ENCODE data around the gene ZNRD2.
A peak's percentile ranks its signal among the peaks of the same experiment; 100 is the strongest.

Gene ZNRD2

DNA sequence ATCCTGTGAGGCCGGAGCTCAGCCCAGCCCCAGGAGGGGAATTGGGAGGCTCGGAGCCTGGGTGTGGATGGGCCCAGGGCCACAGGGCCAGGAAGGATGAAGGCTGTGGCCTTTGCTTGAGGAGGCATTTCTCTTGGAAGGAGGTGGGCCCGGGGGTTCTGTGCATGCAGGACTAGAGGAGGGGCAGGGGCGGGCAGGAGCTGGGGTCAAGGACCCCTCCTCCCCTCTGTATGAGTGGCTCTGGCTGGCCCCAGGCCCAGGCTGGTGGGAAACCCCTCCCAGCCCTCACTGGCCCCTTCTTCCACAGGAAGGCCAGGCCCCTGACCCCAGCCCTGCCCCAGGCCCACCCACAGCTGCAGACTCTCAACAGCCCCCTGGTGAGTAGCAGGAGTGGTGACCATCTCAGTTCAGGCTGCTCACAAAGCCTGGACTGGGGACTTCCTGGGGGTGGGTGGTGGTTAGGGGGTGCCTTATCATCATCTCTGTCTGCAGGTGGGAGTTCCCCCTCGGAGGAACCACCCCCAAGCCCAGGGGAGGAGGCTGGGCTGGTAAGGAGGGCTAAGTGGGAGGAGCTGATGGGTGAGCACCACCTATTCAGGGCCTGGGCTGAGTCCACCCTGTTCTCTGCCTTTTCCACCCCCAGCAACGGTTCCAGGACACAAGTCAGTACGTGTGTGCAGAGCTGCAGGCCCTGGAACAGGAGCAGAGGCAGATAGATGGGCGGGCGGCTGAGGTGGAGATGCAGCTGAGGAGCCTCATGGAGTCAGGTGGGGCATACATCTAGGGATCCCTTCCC lies 19.4 kb downstream of the ZNRD2 start:
- peak; percentile 51 for DNase-seq

DNA sequence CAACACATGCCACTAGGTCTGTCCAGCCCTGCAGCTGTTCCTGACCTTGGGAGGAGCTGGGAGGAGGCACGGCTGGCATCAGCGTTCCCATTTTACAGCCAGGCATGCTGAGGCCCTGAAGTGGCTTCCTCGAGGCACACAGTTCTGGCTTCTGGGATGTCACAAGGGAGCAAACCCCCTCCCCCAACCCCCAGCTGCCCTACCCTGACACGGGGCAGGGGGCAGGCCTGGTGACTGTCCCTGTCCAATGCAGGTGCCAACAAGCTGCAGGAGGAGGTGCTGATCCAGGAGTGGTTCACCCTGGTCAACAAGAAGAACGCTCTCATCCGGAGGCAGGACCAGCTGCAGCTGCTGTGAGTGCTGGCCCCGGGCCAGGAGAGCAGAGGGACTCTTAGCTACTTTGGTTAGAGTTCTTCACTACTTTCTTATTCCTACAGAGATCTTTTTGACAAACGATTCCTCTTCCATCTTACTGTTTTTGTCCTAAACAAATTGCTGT lies 20.0 kb downstream of the ZNRD2 start:
- DNase-seq: no peak

DNA sequence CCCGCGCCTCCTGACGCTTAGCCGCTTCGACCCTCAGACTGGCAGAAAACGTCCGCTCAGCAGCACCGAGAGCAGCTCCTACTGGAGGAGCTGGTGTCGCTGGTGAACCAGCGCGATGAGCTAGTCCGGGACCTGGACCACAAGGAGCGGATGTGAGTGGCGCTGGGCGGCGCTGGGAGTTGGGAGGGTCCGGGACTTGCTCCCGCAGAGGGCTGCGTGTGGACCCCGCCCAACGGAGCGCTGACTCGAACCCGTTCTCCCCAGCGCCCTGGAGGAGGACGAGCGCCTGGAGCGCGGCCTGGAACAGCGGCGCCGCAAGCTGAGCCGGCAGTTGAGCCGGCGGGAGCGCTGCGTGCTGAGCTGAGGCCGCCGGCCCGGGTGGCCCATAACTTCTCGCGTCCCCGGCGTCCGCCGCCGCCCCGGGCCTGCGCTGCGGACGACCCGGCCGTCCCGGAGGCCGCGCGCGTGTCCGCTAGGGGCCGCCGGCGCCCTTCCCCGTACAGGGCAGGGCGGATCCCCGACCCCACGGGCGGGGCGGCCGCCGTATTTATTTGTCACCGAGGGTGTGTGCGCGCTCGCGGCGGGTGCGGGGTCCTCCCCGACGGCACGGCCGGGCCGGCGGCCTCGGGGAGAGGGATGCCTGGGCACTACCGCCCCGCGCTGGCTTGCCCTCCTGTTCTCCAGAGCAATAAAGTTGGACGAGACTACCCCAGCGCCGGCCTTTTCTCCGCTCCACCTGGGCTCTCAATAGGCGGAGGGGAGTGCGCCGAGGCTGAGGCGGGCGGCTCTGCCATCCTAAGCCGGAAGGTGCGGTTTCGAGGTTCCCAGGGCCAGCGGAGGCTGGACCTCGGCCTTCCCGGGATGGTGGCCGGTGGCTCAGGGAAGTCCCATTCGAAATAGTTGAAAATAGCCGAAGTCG lies 21.9 kb downstream of the ZNRD2 start:
- DNase-seq: no peak

DNA sequence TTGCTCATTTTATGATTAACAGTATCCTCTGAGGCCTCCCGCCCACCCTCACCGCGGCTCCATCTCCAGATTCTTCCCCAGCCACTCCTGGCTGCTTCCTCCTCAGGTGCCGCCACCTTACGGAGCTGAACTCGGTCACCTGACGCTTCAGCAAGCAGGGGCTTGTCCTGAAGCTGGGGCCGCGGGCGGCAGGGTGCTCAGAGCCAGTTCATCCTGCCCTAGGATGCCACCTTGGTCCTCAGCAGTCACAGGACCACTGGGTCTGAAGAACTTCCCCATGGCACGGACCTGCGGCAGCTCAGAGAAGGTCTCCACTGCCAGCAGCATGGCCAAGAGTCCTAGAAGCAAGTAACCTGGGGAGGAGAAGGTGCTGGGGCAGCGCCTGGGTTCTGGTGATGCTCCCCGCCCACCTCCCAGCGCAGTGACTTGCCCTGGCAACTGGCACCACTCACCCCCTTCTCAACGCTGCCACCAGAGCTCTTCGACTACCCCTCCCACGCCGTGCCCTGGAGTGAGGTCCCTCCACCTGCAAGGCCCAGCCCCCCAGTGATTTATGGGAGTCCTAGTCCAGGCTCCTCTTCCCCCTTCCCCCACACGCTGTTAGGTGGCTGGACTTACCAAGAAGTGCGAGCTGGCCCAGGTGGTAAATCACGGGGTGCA lies 22.7 kb downstream of the ZNRD2 start:
- DNase-seq: no peak

DNA sequence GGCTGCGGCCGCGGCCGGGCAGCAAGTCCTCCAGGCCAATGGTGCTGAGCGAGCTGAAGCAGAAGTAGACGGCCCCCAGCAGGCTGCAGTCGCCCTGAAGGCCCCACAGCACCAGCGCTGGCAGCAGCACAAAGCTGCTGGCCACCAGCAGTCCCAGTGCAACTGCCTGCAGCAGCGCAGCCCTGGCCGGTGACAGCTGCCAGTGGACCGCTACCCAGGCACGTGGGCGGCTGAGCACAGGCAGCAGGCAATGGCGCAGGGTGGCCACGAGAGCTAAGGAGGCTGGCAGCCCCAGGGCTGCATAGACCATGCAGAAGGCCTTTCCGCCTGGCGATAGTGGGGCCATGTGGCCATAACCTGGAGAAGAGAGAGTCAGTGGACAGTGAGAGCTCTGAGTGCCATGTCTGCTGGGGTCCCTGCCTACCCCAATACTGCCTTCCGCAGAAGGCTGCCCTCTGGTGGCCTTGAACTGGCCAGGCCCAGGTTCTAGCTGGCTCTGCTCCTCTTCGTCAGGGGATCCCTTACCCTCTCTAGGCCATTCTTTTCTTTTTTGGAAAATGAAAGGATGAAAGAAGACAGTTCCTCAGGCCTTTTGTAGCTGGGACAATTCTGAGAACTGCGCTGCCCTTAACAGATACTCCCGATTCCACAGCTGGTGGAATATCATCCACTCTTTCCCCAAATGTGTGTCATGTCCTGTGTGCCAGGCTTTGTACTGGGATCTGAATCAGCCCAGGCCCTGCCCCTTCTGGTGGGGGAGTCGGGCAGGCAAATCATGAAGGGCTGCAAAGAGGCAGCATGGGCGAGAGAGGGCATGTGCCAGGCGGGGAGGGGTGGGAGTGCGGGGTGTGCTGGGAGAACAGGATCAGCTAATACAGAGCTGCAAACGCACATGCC lies 23.5 kb downstream of the ZNRD2 start:
- peak; percentile 57 for DNase-seq

DNA sequence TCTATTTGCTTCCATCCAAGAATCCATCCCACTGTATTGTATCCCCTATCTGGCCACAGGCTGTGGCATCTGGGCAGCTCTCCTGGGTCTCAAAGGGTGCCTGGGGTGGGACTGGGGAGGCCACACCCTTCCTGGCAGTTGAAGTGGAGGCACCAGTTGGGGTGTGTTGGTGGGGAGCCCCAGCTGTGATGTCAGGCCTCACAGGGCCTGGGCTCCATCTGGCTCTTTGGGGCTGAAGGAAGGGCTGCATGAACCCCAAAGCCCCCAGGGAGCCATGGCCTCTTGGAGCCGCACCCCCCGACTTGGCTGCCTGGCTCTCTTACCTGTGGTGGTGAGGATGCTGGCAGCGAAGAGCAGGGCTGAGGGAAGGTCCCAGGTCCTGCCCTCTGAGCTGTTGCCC lies 24.9 kb downstream of the ZNRD2 start:
- DNase-seq: no peak

DNA sequence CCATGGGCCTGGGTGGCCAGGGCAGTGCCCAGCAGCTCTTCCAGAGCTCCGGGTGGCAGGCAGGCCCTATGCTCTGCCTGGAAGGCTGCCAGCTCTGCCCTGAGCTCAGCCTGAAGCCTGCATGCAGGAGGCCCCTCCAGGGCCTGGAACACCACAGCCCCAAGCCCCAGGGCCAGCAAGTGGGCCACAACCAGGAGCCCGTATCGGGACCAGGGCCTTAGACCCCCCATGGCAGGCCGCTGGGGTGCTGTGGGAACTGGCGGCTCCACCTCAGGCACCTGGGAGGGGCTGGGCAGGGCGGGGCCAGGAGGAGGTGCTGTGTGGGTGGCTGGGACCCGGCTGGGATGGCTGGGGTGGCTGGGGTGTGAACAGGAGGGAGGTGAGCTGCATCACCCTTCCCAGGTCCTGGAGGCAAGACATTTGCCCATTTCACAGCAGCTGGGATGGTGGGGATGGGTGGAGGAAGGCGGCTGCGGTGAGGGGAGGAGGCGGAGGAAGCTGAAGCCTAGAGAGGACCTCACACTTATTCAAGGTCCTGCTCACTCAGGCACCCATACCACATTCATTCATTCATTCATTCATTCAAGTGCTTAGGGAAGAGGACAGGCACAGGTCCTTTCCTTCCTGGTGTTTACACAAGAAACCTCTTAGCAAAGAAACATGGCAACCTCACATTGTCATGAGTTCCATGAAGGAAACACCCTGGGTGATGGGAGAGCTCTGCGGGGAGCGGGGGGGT lies 25.4 kb downstream of the ZNRD2 start, which contains the start of gene KCNK7:
Gene KCNK7 (minus strand): TSS at position 258 of the 739 bp plus-strand sequence. CDS start 28 bp downstream, at position 230.
- DNase-seq: no peak

DNA sequence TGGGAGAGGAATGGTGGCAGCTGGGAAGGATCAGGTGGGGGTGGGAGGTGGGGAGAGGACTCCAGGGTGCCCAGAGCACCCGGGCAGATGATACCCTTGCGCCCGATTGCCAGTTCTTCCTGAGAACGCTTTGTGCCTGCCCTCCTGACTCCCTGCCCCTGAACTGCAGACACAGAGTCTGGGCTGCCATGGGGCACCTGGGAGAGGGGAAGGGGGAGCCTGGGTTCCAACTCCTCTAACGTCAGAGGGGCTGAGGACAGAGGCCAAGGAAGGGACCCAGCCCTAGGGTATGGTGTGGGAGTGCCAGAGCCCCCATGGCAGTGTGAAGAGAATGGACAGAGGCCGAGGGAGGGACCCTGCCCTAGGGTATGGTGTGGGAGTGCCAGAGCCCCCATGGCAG lies 26.2 kb downstream of the ZNRD2 start:
- DNase-seq: no peak

DNA sequence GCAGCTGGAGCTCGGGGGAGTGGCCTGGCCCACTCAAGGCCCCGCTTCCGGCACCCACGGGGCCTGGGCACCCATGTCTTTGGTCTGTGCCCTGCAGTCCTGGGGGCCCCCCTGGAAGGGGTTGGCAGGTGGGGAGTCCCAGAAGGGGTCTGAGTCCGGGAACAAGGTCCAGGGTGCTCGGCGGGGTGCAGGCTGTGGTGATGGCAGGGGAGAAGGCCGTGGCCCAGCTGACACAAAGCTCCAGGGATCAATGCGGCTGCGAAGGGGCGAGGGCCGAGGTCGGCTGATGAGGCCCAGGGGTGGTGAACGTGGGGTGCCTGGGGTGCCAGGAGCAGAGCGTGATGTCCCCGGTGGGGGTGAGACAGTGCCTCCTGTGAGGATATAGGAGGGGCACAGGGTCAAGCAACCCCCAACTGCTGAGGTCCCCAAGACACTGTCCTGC lies 28.0 kb downstream of the ZNRD2 start:
- DNase-seq: no peak

DNA sequence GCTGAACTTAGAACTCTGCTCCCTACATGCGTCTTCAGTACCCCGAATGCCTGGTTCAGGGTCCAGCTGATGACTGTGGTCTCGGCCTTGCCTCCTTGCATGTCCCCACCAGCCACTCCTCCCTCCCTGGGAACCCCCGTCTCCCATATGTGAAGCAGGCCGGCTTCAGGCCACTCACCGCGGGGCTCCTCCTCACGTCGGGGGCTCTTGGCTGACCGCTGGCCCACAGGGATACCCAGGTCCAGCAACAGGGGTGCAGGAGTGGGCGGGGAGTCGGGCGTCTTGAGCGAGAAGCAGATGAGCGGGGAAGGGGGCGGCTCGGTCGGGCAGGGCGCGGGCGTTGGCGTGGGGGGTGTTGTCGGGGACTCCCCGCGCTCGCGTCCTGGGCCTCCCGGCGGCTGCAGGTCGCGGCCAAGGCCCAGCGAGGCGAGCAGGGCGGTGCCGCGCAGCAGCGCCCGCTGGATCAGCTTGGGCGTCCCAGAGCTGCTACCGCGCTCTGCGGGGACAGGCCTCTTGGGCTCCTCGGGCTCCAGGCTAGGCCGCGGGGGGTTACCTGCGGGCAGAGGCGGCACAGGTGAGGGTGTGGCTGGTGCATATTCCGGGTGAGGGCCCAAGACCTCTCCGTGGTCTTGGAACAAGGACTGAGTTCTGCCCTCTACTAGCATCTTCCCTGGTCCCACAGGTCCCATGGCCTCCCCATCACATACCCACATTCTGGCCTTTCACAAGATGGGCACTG lies 29.1 kb downstream of the ZNRD2 start:
- DNase-seq: no peak

DNA sequence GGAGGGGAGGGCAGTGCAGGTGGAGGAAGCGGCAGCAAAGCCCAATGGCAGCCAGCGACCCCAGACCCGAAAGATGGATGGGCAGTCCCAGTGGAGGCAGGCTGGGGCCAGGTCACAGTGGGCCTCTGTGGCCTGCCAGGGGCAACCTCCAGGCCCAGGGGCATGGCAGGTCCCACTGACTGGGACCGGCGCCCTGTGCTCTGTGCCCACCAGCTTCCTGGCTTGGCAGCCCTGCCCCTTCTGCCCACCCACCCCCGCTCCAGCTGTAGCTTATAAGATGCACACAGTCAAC lies 29.6 kb downstream of the ZNRD2 start:
- no peak for DNase-seq

DNA sequence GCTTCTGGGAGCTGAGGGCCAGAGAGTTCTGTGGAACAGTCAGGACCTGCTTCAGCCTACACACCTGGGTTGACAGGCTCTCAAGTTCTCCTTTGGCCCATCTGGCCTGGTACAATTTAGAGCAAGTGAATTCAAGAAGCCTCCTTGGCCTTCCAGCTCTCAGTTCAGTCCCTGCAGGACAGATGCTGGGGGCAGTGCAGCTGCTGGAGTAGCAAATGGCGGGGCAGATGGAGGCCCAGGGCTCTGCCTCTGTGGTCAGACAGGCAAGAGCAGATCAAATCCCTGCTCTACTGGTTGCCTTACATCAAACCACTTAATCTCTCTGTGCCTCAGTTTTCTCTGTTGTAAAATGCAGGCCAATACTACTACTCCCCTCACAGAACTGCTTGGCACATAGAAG lies 34.0 kb downstream of the ZNRD2 start:
- DNase-seq: no peak

DNA sequence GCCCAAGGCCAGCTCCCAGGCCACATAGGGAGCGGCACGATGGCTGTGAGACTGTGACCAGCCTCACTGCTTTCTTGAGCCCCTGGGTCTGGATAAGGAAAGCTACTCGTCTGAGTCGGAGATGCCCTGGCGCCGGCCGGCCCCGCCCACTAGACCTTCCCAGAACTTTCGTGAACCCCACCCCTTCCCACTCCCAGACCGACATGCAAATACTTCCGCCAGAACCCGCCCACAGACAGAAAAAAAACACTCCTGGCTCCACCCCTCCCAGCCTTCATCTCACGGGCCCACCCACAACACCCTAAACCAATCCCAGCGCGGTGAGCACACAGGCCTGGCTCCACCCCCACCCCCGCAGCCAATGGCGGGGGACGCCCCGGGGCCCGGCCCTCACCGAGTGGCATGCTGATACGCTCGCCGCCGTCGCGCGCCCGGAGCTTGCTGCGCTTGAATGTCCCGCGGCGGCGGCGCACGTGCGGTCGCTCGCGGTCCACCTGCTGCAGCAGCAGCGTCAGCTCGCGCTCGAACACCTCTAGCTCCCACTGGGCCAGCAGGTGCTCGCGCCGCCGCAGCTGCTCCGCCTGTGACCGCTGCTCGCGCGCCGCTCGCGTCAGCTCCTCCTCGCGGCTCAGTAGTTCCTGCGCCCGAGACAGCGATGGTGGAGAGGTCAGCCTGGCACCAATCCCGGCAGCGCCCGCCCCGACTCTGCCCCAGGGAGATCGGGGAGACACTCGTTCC lies 36.8 kb downstream of the ZNRD2 start:
- peak; percentile 22 for DNase-seq

DNA sequence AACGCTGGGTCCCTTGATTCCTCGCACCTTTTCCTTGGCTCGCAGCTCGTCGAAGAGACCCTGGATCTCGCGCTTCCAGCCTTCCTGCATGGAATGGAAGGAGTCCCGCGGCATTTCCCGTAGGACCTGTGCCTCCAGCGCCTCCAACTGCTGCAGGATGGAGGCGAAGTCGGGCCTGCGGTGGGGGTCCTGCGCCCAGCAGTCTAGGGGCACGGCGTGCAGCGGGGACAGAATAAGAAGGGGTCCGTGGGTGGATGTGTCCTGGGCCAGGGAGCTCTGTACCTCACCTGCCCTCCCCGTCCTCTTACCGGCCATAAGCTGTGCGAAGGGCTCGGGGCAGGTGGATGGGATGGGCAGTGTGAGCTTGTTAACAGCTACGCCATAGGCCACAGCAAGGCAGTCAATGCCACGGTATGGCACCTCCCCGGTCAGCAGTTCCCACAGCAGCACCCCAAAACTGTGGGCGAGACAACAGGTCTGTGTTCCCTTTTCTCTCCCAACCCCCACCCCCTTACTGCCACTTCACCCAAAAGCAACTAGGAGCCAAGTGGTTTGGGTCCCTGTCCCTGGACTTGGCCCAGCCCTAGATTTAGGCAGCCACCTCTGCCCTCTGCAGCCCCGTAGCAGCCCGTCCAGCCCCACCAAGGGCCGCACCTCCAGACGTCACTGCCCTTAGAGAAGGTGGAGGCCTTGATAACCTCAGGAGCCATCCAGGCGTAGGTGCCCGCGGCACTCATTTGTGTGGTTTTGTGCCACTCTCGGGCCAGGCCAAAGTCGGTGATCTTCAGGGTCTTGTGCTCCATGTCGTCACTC lies 37.5 kb downstream of the ZNRD2 start:
- no peak for DNase-seq

DNA sequence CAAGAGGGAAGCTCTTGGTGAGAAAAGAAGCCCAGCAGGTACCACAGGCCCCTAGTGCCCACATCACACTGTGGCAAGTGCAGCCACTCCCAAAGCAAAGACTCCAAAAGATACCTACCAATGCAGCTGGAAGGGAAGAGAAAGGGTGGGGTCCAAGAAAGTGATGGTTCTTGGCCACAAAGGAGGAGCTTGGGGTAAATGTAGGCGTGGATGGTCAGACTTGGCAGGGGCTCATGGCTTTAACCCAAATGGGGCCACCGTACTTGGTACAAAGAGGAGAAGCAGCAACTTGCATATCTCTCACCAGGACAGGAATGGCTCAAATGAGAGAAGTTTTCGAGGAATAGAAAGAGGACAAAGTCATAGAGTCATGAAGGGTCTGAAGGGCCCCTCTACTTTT lies 39.0 kb downstream of the ZNRD2 start:
- no peak for DNase-seq

DNA sequence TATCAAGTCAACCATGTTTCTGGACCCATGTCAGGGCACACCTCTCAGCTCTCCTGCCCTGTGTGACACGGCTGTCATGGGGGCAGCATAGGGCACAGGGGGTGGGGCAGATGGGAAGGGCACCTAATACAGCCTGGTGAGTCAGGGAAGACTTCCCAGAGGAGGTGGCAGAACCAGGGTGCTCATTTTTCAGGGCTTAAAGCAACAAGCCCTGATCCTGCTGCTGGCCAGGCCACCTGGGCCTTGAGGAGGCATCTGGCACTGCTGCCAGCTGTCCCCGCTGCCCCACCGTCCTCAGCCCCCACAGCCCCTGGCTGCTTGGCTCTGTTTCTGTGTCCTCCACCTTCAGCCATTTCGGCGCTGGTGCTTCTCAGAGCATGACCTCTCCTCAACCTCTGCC lies 39.4 kb downstream of the ZNRD2 start:
- no peak for DNase-seq

DNA sequence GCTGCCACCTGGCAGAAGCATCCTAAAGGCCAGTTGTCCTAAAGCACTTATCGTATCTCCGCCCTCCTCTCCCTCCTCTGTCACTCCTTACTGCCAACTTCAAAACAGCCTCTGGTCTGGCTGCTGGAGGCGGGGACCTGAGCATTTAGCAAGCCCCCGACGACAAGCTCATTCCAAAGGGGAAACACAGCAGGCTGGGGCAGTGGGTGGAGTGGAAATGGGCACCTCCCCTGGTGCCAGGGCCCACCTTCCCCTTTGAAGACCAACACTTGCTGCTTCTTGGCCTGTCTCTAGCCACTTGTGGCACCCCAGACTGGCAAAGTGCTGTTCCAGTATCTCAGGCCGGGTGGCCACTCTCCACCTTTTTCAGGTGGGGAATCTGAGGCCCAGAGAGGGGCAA lies 40.1 kb downstream of the ZNRD2 start:
- no peak for DNase-seq

DNA sequence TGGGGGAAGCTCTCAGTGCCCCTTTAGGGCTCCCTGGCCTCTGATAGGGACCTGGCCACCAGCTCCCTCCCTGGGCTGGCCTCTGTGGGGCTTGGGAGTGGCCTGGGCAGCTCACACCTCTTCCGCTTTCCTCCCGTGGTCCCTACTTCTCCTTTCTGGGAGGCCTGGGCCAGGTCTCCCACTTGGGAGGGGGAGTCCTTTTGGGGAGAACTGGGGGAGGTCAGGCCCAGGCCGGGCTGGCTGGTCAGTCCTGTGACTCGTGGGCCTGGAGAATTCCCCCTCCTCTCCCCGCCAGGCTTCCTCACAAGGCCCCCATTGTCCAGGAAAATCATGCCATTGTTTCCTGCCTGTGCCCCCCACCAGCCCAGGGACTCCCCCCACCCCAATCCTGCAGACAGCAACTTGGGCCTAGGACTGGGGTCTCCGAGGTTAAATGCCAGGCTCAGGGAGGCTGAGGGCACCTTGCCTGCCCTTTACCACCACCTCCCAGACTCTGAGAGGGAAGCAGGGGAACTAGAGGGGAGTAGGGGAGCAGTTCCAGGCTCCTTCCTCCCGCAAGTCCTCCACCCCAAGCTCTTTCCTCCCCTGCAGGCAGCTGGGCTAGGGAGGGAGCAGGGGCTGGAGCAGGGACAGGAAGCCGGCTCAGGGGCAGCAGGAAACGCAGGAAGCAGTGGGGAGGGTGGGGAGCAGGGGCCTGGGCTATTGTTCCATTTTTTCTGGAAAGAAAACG lies 40.9 kb downstream of the ZNRD2 start:
- DNase-seq: no peak

Measured in CD4-positive, alpha-beta T cell treated with Interleukin-12 subunit alpha and Interleukin-12 subunit beta, for 1 hour (primary cell).